ENCODE measurements around the gene NID2.

The NID2 gene

GRCh38 chr14:51959928-51960327 is 108.9 kb downstream of the NID2 start:
- DNase-seq (ENCODE audit: low spot score), result no peak

GRCh38 chr14:51957950-51958349 is 110.9 kb downstream of the NID2 start:
- no peak for DNase-seq (ENCODE audit: low spot score)
